ENCODE measurements around the gene POR.

The POR gene

GRCh38 chr7:75992083-75992755 is 77.3 kb downstream of the POR start:
- Histone ChIP-seq H2BK120ac (ENCODE audit: low read depth, low read length) (no peak overlapping the region), H3K27ac (ENCODE audit: low read length, poor library complexity, severe bottlenecking) (no peak overlapping the region)
- WGBS = 93% methylated on average over 18 of the region's 20 CpGs

GRCh38 chr7:75993689-75994387 is 78.9 kb downstream of the POR start:
- Histone ChIP-seq H4K8ac (ENCODE audit: low read length) (peak overlapping the region; percentile 83), H3K4me2 (ENCODE audit: low read length, poor library complexity, severe bottlenecking) (peak overlapping the region; percentile 85), H2AFZ (ENCODE audit: low read depth, low read length) (peak overlapping the region; percentile 67), H3K36me3 (ENCODE audit: control insufficient read depth in 1 of 2, insufficient read depth in 2 of 2, low read depth in 1 of 2, low read length in 2 of 2) (peaks cover 19 to 27% of the 10 kb centered on the region in 2 experiments), H2BK12ac (ENCODE audit: low read length in 2 of 2) (peak overlapping the region; percentile 38 to 75), H3K9me3 (ENCODE audit: control insufficient read depth, low read length) (no peaks in the 10 kb centered on the region), H2BK15ac (ENCODE audit: low read depth, poor library complexity, severe bottlenecking) (peak overlapping the region; percentile 67), H3K18ac (ENCODE audit: low read depth in 1 of 2, low read length in 2 of 2) (peak overlapping the region; percentile 77 to 92), H3K9ac (ENCODE audit: low read length) (peak overlapping the region; percentile 89), H3K79me1 (replicated peaks; ENCODE audit: low read length, poor library complexity, severe bottlenecking) (peaks cover 11% of the 10 kb centered on the region), H2BK5ac (ENCODE audit: low read depth, low read length, poor library complexity, severe bottlenecking) (no peak overlapping the region), H3K14ac (ENCODE audit: low read length in 2 of 2) (peak overlapping the region in 1 of 2 experiments; percentile 61), H2AK5ac (ENCODE audit: low read length, severe bottlenecking) (no peak overlapping the region), H3K4ac (ENCODE audit: low read depth in 1 of 2, low read length in 2 of 2) (peak overlapping the region; percentile 34 to 82), H3K27ac (ENCODE audit: low read length, poor library complexity, severe bottlenecking) (peak overlapping the region; percentile 39), H4K91ac (ENCODE audit: low read length) (peak overlapping the region; percentile 80), H3K23ac (ENCODE audit: low read length in 2 of 2) (no peak overlapping the region), H2BK120ac (ENCODE audit: low read depth, low read length) (peak overlapping the region; percentile 80), H3K4me1 (ENCODE audit: control insufficient read depth, insufficient read depth, low read depth, low read length) (peaks cover 32% of the 10 kb centered on the region), H3K27me3 (ENCODE audit: control insufficient read depth in 1 of 2, insufficient read depth in 1 of 2, low read length in 2 of 2) (no peaks in the 10 kb centered on the region), H3K4me3 (ENCODE audit: insufficient read depth in 1 of 2, low read depth in 1 of 2, low read length in 2 of 2) (peak overlapping the region; percentile 77 to 86)
- DNase-seq = peak; percentile 84
- 2% methylated on average over 38 of the region's 40 CpGs for WGBS

More at GRCh38 chr7:75992083-75992755, 77.3 kb downstream of the POR start:
- no peak overlapping the region for H3K18ac ChIP-seq (ENCODE audit: low read depth in 1 of 2, low read length in 2 of 2)
- no peak overlapping the region for H3K4me2 ChIP-seq (ENCODE audit: low read length, poor library complexity, severe bottlenecking)
- H3K79me1 ChIP-seq (replicated peaks; ENCODE audit: low read length, poor library complexity, severe bottlenecking) = peaks cover 11% of the 10 kb centered on the region
- no peak for DNase-seq
- no peaks in the 10 kb centered on the region for H3K9me3 ChIP-seq (ENCODE audit: control insufficient read depth, low read length)
- H2BK15ac ChIP-seq (ENCODE audit: low read depth, poor library complexity, severe bottlenecking) = no peak overlapping the region
- no peak overlapping the region for H3K4me3 ChIP-seq (ENCODE audit: insufficient read depth in 1 of 2, low read depth in 1 of 2, low read length in 2 of 2)
- H3K23ac ChIP-seq (ENCODE audit: low read length in 2 of 2) = no peak overlapping the region
- H3K14ac ChIP-seq (ENCODE audit: low read length in 2 of 2) = no peak overlapping the region
- peaks cover 24 to 39% of the 10 kb centered on the region in 2 experiments for H3K36me3 ChIP-seq (ENCODE audit: control insufficient read depth in 1 of 2, insufficient read depth in 2 of 2, low read depth in 1 of 2, low read length in 2 of 2)
- no peak overlapping the region for H4K91ac ChIP-seq (ENCODE audit: low read length)
- no peak overlapping the region for H2AFZ ChIP-seq (ENCODE audit: low read depth, low read length)
- no peak overlapping the region for H2BK5ac ChIP-seq (ENCODE audit: low read depth, low read length, poor library complexity, severe bottlenecking)
- no peak overlapping the region for H2BK12ac ChIP-seq (ENCODE audit: low read length in 2 of 2)
- H2AK5ac ChIP-seq (ENCODE audit: low read length, severe bottlenecking) = peak overlapping the region; percentile 71
- no peak overlapping the region for H4K8ac ChIP-seq (ENCODE audit: low read length)
- no peak overlapping the region for H3K9ac ChIP-seq (ENCODE audit: low read length)
- no peaks in the 10 kb centered on the region for H3K27me3 ChIP-seq (ENCODE audit: control insufficient read depth in 1 of 2, insufficient read depth in 1 of 2, low read length in 2 of 2)
- H3K4ac ChIP-seq (ENCODE audit: low read depth in 1 of 2, low read length in 2 of 2) = no peak overlapping the region
- peaks cover 32% of the 10 kb centered on the region for H3K4me1 ChIP-seq (ENCODE audit: control insufficient read depth, insufficient read depth, low read depth, low read length)

- Histone ChIP-seq H2AFZ (ENCODE audit: low read depth, low read length) (peak within 1 kb of the TSS; percentile 67), H4K91ac (ENCODE audit: low read length) (peak within 1 kb of the TSS; percentile 80), H2BK15ac (ENCODE audit: low read depth, poor library complexity, severe bottlenecking) (peak within 1 kb of the TSS; percentile 67), H2BK12ac (ENCODE audit: low read length in 2 of 2) (peak within 1 kb of the TSS; percentile 38 to 75), H4K8ac (ENCODE audit: low read length) (peak within 1 kb of the TSS; percentile 94), H2BK120ac (ENCODE audit: low read depth, low read length) (peak within 1 kb of the TSS; percentile 80), H3K79me1 (replicated peaks; ENCODE audit: low read length, poor library complexity, severe bottlenecking) (peaks cover 11% of the 10 kb centered on the region), H2AK5ac (ENCODE audit: low read length, severe bottlenecking) (no peak within 1 kb of the TSS), H3K27me3 (ENCODE audit: control insufficient read depth in 1 of 2, insufficient read depth in 1 of 2, low read length in 2 of 2) (no peaks in the 10 kb centered on the region), H3K9me3 (ENCODE audit: control insufficient read depth, low read length) (no peaks in the 10 kb centered on the region), H2BK5ac (ENCODE audit: low read depth, low read length, poor library complexity, severe bottlenecking) (no peak within 1 kb of the TSS), H3K27ac (ENCODE audit: low read length, poor library complexity, severe bottlenecking) (peak within 1 kb of the TSS; percentile 39), H3K14ac (ENCODE audit: low read length in 2 of 2) (peak within 1 kb of the TSS in 1 of 2 experiments; percentile 61), H3K23ac (ENCODE audit: low read length in 2 of 2) (no peak within 1 kb of the TSS), H3K18ac (ENCODE audit: low read depth in 1 of 2, low read length in 2 of 2) (peak within 1 kb of the TSS; percentile 81 to 92), H3K36me3 (ENCODE audit: control insufficient read depth in 1 of 2, insufficient read depth in 2 of 2, low read depth in 1 of 2, low read length in 2 of 2) (peaks cover 21 to 27% of the 10 kb centered on the region in 2 experiments), H3K4ac (ENCODE audit: low read depth in 1 of 2, low read length in 2 of 2) (peak within 1 kb of the TSS; percentile 34 to 82), H3K4me2 (ENCODE audit: low read length, poor library complexity, severe bottlenecking) (peak within 1 kb of the TSS; percentile 88), H3K4me3 (ENCODE audit: insufficient read depth in 1 of 2, low read depth in 1 of 2, low read length in 2 of 2) (peak within 1 kb of the TSS; percentile 77 to 86), H3K9ac (ENCODE audit: low read length) (peak within 1 kb of the TSS; percentile 89), H3K4me1 (ENCODE audit: control insufficient read depth, insufficient read depth, low read depth, low read length) (peaks cover 27% of the 10 kb centered on the region)
- WGBS = 3% methylated on average over 51 of the region's 51 CpGs
- peak; percentile 95 for DNase-seq
Measured at GRCh38 chr7:75994388-75995051, 79.6 kb downstream of the POR start, which contains the start of gene TMEM120A. Gene TMEM120A, minus strand, starts transcription at chr7:75994595. Its CDS starts 25 bp downstream, at chr7:75994570.

All from mesenchymal stem cell (in vitro differentiated cells and primary cell).